ENCODE results near the gene TBX1. TPM values are rescaled to one million over a fixed set of nuclear protein-coding genes. Genes with fewer than 3 reads are reported as not detected.

TBX1 gene
- total RNA-seq, 4 donors from 2014 or later = 1.6 to 7.0 (median 4.8) TPM

DNA sequence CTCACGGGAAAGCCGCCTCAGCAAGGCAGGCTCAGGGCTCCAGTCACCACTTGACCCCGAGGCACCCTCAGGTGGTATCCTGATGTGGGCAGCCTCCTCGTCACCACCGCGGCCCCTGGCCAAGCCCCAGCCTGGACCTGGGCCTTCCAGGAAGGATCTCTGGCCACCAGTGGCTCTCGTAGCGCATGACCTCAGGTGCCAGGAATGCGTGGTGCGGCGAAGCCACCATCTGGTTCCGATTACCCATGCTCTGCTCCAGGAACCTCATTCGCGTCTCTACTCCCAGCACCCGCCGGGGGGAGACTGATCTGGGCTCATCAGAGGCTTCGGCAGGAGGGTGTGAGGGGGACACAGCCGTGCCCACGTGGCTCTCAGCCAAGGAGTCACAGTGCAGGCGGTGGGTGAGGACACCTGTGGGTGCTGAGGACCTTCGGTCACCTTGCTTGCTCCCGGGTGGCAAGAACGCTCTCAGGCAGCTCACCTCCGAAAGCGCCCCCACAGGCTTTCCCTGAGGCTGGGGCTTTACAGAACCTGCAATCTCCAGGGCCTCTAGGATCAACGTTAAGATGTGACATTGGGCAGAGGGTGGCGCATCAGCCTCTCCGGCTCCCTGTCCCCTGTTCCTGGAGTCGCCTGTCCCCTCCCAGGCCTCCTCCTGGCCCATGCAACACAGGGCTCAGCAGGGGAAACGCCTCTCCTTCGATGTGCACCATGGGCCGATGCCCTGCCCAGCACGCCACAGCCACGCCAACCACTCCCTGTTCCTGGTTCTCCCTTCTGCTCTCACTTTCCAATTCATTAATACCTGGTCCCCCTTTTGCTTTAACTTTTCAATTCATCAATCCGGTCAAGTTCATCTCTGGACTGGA, 39.0 kb downstream of the TBX1 start:
- TF ChIP-seq POLR2AphosphoS5 (IDR thresholded peaks at IDR 0.05) (peak in 2 of 3 donors; percentile 39 to 70), POLR2A (IDR thresholded peaks at IDR 0.05) (no peak), EP300 (IDR thresholded peaks at IDR 0.05) (no peak)
- TF ChIP-seq, protein P1, sequence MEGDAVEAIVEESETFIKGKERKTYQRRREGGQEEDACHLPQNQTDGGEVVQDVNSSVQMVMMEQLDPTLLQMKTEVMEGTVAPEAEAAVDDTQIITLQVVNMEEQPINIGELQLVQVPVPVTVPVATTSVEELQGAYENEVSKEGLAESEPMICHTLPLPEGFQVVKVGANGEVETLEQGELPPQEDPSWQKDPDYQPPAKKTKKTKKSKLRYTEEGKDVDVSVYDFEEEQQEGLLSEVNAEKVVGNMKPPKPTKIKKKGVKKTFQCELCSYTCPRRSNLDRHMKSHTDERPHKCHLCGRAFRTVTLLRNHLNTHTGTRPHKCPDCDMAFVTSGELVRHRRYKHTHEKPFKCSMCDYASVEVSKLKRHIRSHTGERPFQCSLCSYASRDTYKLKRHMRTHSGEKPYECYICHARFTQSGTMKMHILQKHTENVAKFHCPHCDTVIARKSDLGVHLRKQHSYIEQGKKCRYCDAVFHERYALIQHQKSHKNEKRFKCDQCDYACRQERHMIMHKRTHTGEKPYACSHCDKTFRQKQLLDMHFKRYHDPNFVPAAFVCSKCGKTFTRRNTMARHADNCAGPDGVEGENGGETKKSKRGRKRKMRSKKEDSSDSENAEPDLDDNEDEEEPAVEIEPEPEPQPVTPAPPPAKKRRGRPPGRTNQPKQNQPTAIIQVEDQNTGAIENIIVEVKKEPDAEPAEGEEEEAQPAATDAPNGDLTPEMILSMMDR (IDR thresholded peaks at IDR 0.05) = no peak
- peaks cover 53% of the 10 kb centered on the region for H3K4me1 ChIP-seq
- H3K36me3 ChIP-seq = no peaks in the 10 kb centered on the region
- H3K27ac ChIP-seq = peak overlapping the region; percentile 51
- whole genome bisulfite sequencing = 68% methylated on average over 10 of the region's 35 CpGs
- no peaks in the 10 kb centered on the region for H3K27me3 ChIP-seq
- DNase-seq (ENCODE audit: low spot score in 2 of 2) = peak; percentile 87 to 90
- H3K9me3 ChIP-seq = no peaks in the 10 kb centered on the region
- H3K4me3 ChIP-seq = no peak overlapping the region

DNA sequence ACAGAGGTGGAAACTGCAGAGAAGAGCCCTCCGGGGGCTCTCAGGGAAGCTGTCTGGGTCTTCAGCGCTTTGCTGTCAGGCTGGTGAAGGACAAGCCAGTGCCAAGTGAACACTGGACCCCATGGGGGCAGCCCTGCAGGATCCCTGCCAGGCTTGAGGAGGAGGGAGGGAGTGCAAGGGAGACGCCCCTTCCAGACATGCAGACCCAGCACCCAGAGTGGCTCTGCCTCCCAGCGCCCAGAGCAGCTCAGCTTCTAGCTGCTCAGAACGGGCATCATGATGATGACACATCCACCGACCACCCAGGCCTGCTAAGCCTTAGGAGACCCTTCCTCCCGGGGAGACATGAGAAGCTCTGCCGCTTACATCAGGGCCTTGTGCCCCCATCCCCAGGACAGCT, 39.7 kb downstream of the TBX1 start:
- Histone ChIP-seq H3K4me3 (no peak overlapping the region), H3K27me3 (no peaks in the 10 kb centered on the region), H3K4me1 (peaks cover 56% of the 10 kb centered on the region), H3K9me3 (no peaks in the 10 kb centered on the region), H3K36me3 (no peaks in the 10 kb centered on the region), H3K27ac (no peak overlapping the region)
- TF ChIP-seq POLR2A (IDR thresholded peaks at IDR 0.05) = no peak
- TF ChIP-seq, protein P1 (IDR thresholded peaks at IDR 0.05) = no peak
- TF ChIP-seq POLR2AphosphoS5 (IDR thresholded peaks at IDR 0.05) = no peak
- no peak for TF ChIP-seq EP300 (IDR thresholded peaks at IDR 0.05)
- no peak for DNase-seq (ENCODE audit: low spot score in 2 of 2)
- WGBS = 71% methylated on average over 5 of the region's 8 CpGs

- no peak overlapping the region for H3K27ac ChIP-seq
- no peaks in the 10 kb centered on the region for H3K36me3 ChIP-seq
- WGBS = 76% methylated on average over 6 of the region's 13 CpGs
- H3K4me3 ChIP-seq = no peak overlapping the region
- H3K4me1 ChIP-seq = peaks cover 58% of the 10 kb centered on the region
- DNase-seq (ENCODE audit: low spot score in 2 of 2) = peak in 1 of 2 donors; percentile 68
- TF ChIP-seq POLR2AphosphoS5 (IDR thresholded peaks at IDR 0.05) (no peak), EP300 (IDR thresholded peaks at IDR 0.05) (no peak), POLR2A (IDR thresholded peaks at IDR 0.05) (no peak)
- TF ChIP-seq, protein P1 (IDR thresholded peaks at IDR 0.05) = no peak
- no peaks in the 10 kb centered on the region for H3K9me3 ChIP-seq
- no peaks in the 10 kb centered on the region for H3K27me3 ChIP-seq
Measured at GRCh38 chr22:19800761-19801244, 40.2 kb downstream of the TBX1 start.

DNA sequence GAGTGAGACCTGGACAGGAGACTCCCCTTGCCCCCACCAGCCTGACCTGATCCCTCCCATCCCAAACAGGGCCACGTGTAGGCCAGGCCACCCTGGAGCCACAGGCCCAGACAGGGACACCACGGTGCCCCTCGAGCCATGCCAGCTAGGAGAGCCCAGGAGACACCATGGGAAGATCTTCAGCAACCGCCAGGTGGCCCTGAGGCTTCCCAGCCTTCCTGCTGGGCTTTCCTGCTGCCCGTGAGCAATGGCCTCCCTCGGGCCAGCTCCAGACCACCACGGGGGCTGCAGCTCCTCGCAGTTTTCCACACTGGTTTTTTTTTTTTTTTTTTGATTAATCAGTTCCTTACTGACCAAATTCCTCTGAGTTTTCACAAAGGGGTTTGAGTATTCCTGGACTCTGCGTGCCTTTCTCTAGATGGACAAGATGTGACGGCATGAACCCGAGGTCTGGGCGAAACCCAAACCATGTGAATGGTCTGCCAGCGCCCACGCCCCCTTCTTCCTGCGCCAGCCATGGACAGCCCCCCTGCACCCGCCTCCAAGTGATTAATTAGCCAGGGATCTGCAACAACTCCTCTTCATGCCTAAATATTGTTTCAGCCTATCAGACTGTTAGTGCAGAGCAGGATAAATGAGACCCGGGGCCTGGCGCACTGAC, 40.9 kb downstream of the TBX1 start:
- Histone ChIP-seq H3K4me1 (peaks cover 64% of the 10 kb centered on the region), H3K9me3 (no peaks in the 10 kb centered on the region), H3K27ac (no peak overlapping the region), H3K36me3 (no peaks in the 10 kb centered on the region), H3K27me3 (no peaks in the 10 kb centered on the region), H3K4me3 (no peak overlapping the region)
- peak in 1 of 2 donors; percentile 70 for DNase-seq (ENCODE audit: low spot score in 2 of 2)
- WGBS = 53% methylated on average over 14 of the region's 18 CpGs
- TF ChIP-seq POLR2A (IDR thresholded peaks at IDR 0.05) (no peak), POLR2AphosphoS5 (IDR thresholded peaks at IDR 0.05) (no peak), EP300 (IDR thresholded peaks at IDR 0.05) (no peak)
- TF ChIP-seq, protein P1 (IDR thresholded peaks at IDR 0.05) = no peak
